ENCODE data around the gene OSBPL7.

Gene OSBPL7

DNA sequence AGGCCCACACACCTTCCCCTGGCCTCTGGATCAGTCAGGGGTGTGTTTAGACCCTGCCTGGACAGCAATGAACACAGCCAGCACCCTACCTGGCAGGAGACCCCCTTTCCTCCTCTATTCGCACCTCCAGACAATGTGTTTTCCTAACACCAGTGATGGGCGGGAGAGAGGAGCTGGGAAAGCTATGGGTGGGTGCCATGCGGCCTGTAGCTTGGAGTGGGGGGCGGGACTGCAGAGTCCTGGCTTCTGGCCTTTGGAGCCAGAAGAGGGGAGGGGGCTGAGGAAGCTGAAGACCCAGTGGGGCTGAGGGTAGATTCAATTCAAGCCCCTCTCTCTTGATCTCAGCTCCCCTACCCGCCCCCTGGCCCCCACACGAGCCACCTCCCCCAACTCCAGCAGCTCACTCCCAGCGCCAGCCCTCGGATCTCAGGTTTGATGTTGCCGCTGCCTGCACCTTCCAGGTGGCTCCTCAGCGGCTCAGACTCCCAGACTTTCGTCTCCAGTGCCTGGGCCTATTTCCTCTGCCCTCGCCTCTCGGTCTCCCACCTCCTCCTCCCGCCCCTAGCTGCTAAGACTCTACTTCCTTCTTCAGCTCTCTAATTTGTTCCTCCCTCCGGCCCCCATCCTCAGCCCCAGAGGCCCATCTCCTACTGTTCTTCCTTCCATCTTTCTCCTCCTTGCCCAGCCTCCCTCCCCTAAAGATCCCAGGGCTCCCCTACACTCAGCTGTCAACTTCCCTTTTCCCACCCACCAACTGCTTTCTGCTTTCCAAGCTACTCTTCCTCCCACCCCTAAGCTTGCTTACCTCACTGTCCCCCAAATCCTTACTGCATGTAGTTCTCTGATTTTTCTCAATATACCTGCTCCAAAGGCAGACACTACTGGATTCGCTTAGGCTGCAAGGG lies 36.2 kb upstream of the OSBPL7 start:
- Histone ChIP-seq H3K4me3 (ENCODE audit: extremely low read depth, insufficient read depth, low read length, poor library complexity, severe bottlenecking) (no peak overlapping the region), H3K36me3 (ENCODE audit: control insufficient read depth, insufficient read depth, low read length) (no peaks in the 10 kb centered on the region), H3K9me3 (ENCODE audit: control insufficient read depth, low read length) (no peaks in the 10 kb centered on the region), H3K4me1 (ENCODE audit: control insufficient read depth, insufficient read depth, low read length, poor library complexity, severe bottlenecking) (peaks cover 44% of the 10 kb centered on the region), H3K27ac (ENCODE audit: low read depth, low read length, severe bottlenecking) (no peak overlapping the region)
- WGBS, 2 experiments (ENCODE audit: insufficient coverage in 2 of 2): 46 to 50% methylated on average over 9 to 12 of the region's 16 CpGs

DNA sequence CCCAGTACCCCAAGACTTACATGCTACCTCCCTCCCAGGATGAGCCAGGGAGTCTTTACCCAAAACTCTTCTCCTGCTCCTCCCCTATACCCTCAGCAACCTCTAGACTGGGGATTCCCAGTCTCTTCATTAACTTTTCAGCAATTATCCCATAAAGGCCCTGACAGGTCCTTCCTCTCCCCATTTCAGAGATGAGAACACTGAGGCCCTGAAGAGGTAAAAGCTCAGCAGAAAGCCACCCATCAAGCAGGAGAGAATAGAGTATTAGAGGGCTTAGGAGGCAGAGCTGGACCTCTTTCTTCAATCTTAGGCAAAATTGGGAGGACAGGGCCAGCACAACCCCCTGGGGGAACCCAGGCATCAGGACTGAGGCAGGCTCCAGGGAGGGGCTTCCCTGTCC lies 35.2 kb upstream of the OSBPL7 start:
- H3K27ac ChIP-seq (ENCODE audit: low read depth, low read length, severe bottlenecking): no peak overlapping the region
- no peak overlapping the region for H3K4me3 ChIP-seq (ENCODE audit: extremely low read depth, insufficient read depth, low read length, poor library complexity, severe bottlenecking)
- no peaks in the 10 kb centered on the region for H3K9me3 ChIP-seq (ENCODE audit: control insufficient read depth, low read length)
- H3K4me1 ChIP-seq (ENCODE audit: control insufficient read depth, insufficient read depth, low read length, poor library complexity, severe bottlenecking): peaks cover 47% of the 10 kb centered on the region
- H3K36me3 ChIP-seq (ENCODE audit: control insufficient read depth, insufficient read depth, low read length): no peaks in the 10 kb centered on the region

GRCh38 chr17:47855737-47856136 lies 34.1 kb upstream of the OSBPL7 start:
- peak overlapping the region; percentile 29 for H3K27ac ChIP-seq (ENCODE audit: low read depth, low read length, severe bottlenecking)
- H3K4me1 ChIP-seq (ENCODE audit: control insufficient read depth, insufficient read depth, low read length, poor library complexity, severe bottlenecking): peaks cover 50% of the 10 kb centered on the region
- peak overlapping the region; percentile 30 for H3K4me3 ChIP-seq (ENCODE audit: extremely low read depth, insufficient read depth, low read length, poor library complexity, severe bottlenecking)
- WGBS, 2 experiments (ENCODE audit: insufficient coverage in 2 of 2): 35 to 50% methylated on average over 1 to 2 of the region's 3 CpGs
- no peaks in the 10 kb centered on the region for H3K9me3 ChIP-seq (ENCODE audit: control insufficient read depth, low read length)
- H3K36me3 ChIP-seq (ENCODE audit: control insufficient read depth, insufficient read depth, low read length): no peaks in the 10 kb centered on the region

GRCh38 chr17:47853616-47854015 lies 32.0 kb upstream of the OSBPL7 start:
- H3K27ac ChIP-seq (ENCODE audit: low read depth, low read length, severe bottlenecking): no peak overlapping the region
- no peaks in the 10 kb centered on the region for H3K9me3 ChIP-seq (ENCODE audit: control insufficient read depth, low read length)
- H3K4me3 ChIP-seq (ENCODE audit: extremely low read depth, insufficient read depth, low read length, poor library complexity, severe bottlenecking): peak overlapping the region; percentile 30
- H3K36me3 ChIP-seq (ENCODE audit: control insufficient read depth, insufficient read depth, low read length): no peaks in the 10 kb centered on the region
- peaks cover 50% of the 10 kb centered on the region for H3K4me1 ChIP-seq (ENCODE audit: control insufficient read depth, insufficient read depth, low read length, poor library complexity, severe bottlenecking)
- WGBS, 2 experiments (ENCODE audit: insufficient coverage in 2 of 2): 55 to 62% methylated on average over 4 to 5 of the region's 5 CpGs

DNA sequence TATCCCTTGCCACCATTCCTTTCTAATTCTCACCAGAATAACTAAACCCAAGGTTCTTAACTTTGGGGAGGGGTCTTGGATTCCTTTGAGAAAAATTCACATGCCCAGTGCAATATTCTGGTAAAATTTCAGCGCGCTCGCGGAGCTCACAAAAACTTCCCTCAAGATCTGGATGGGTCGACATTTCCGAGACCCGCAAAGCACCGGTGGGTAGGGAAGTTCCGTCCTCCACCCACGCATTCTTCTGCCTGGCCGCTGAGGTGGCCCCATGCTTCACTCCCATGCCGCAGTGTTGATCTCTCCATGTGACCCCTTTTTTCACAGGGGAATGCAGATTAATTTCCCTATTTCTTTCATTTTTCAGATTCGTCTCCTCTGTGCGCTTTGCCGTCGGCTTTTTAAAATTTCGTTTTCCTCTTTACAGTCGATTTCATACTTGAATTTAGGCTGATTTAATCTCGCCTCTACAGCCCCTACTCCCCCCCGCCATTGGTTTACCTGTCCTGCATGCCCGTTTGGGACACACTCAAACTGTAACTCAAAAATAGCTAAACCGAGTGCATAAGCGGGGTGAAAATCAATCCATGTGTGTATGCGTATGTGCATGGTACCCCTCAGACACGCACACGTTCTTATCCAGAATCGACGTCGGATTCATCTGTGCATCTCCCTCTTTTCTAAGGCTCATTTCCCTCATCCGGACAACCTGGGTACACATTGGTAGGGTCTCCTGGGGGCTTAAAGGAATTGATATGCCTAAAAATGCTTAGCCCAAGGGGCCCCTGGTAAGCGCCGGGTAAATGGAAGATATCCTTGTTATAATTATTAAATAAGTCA lies 30.7 kb upstream of the OSBPL7 start:
- Histone ChIP-seq H3K27ac (ENCODE audit: low read depth, low read length, severe bottlenecking) (no peak overlapping the region), H3K36me3 (ENCODE audit: control insufficient read depth, insufficient read depth, low read length) (peaks cover 4% of the 10 kb centered on the region), H3K4me1 (ENCODE audit: control insufficient read depth, insufficient read depth, low read length, poor library complexity, severe bottlenecking) (peaks cover 47% of the 10 kb centered on the region), H3K4me3 (ENCODE audit: extremely low read depth, insufficient read depth, low read length, poor library complexity, severe bottlenecking) (peak overlapping the region; percentile 57), H3K9me3 (ENCODE audit: control insufficient read depth, low read length) (no peaks in the 10 kb centered on the region)
- 35 to 50% methylated on average over 22 to 30 of the region's 32 CpGs for WGBS, 2 experiments (ENCODE audit: insufficient coverage in 2 of 2)

DNA sequence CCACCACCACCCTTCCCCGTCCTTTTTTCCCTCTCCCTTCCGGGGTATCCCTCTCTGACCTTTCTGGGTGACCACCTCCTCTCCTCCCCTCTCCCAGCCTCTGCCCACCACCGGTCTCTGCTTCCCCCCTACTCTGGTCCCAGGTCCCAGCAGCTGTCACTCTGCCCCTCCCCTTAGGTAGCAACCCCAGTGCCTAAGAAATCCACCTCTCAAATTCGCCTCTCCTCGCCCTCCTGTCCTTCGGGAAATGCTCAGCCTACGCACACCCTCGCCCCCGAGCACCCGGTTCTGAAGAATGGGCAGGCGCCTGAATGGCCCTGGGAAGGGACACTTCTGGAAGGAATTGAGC lies 30.1 kb upstream of the OSBPL7 start:
- Histone ChIP-seq H3K27ac (ENCODE audit: low read depth, low read length, severe bottlenecking) (no peak overlapping the region), H3K4me1 (ENCODE audit: control insufficient read depth, insufficient read depth, low read length, poor library complexity, severe bottlenecking) (peaks cover 51% of the 10 kb centered on the region), H3K9me3 (ENCODE audit: control insufficient read depth, low read length) (no peaks in the 10 kb centered on the region), H3K36me3 (ENCODE audit: control insufficient read depth, insufficient read depth, low read length) (peaks cover 9% of the 10 kb centered on the region), H3K4me3 (ENCODE audit: extremely low read depth, insufficient read depth, low read length, poor library complexity, severe bottlenecking) (peak overlapping the region; percentile 57)
- 0 to 5% methylated on average over 3 to 6 of the region's 11 CpGs for WGBS, 2 experiments (ENCODE audit: insufficient coverage in 2 of 2)

- Histone ChIP-seq H3K9me3 (ENCODE audit: control insufficient read depth, low read length) (no peaks in the 10 kb centered on the region), H3K36me3 (ENCODE audit: control insufficient read depth, insufficient read depth, low read length) (peaks cover 13% of the 10 kb centered on the region), H3K27ac (ENCODE audit: low read depth, low read length, severe bottlenecking) (peak within 1 kb of the TSS; percentile 23), H3K4me3 (ENCODE audit: extremely low read depth, insufficient read depth, low read length, poor library complexity, severe bottlenecking) (peak within 1 kb of the TSS; percentile 57), H3K4me1 (ENCODE audit: control insufficient read depth, insufficient read depth, low read length, poor library complexity, severe bottlenecking) (peaks cover 49% of the 10 kb centered on the region)
- WGBS, 2 experiments (ENCODE audit: insufficient coverage in 2 of 2): 2% methylated on average over 39 to 52 of the region's 71 CpGs
These were observed 29.3 kb upstream of the OSBPL7 start, which contains the start of gene SP6 for GRCh38 chr17:47850692-47851573. SP6 (minus strand) TSS chr17:47851163; CDS start chr17:47848429, 2,734 bp downstream.

DNA sequence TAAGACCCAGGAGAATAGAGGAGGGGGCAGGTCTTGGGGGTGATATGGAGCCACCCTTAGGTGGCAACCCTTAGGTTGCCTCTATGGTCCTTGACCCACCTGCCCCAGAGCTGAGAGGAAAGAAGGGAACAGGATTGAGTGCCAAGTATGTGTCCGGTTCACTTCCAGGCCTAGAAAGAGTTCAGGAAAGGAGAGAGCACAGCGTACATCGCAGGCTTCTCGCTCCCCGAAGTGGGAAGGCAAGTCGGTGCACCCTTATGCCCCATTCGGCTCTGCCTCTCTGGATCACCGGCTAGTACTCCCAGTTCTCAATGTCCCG lies 28.7 kb upstream of the OSBPL7 start:
- WGBS, 2 experiments (ENCODE audit: insufficient coverage in 2 of 2): 13 to 14% methylated on average over 9 of the region's 9 CpGs
- Histone ChIP-seq H3K4me1 (ENCODE audit: control insufficient read depth, insufficient read depth, low read length, poor library complexity, severe bottlenecking) (peaks cover 49% of the 10 kb centered on the region), H3K9me3 (ENCODE audit: control insufficient read depth, low read length) (no peaks in the 10 kb centered on the region), H3K36me3 (ENCODE audit: control insufficient read depth, insufficient read depth, low read length) (peaks cover 13% of the 10 kb centered on the region), H3K27ac (ENCODE audit: low read depth, low read length, severe bottlenecking) (no peak overlapping the region), H3K4me3 (ENCODE audit: extremely low read depth, insufficient read depth, low read length, poor library complexity, severe bottlenecking) (peak overlapping the region; percentile 57)

- Histone ChIP-seq H3K27ac (ENCODE audit: low read depth, low read length, severe bottlenecking) (no peak overlapping the region), H3K4me3 (ENCODE audit: extremely low read depth, insufficient read depth, low read length, poor library complexity, severe bottlenecking) (no peak overlapping the region), H3K36me3 (ENCODE audit: control insufficient read depth, insufficient read depth, low read length) (peaks cover 13% of the 10 kb centered on the region), H3K9me3 (ENCODE audit: control insufficient read depth, low read length) (no peaks in the 10 kb centered on the region), H3K4me1 (ENCODE audit: control insufficient read depth, insufficient read depth, low read length, poor library complexity, severe bottlenecking) (peaks cover 55% of the 10 kb centered on the region)
- 29 to 34% methylated on average over 7 to 17 of the region's 23 CpGs for WGBS, 2 experiments (ENCODE audit: insufficient coverage in 2 of 2)
These were observed 26.6 kb upstream of the OSBPL7 start for GRCh38 chr17:47848198-47848513.

GRCh38 chr17:47847341-47848197 lies 26.0 kb upstream of the OSBPL7 start:
- Histone ChIP-seq H3K4me3 (ENCODE audit: extremely low read depth, insufficient read depth, low read length, poor library complexity, severe bottlenecking) (peak overlapping the region; percentile 1), H3K36me3 (ENCODE audit: control insufficient read depth, insufficient read depth, low read length) (peaks cover 13% of the 10 kb centered on the region), H3K9me3 (ENCODE audit: control insufficient read depth, low read length) (no peaks in the 10 kb centered on the region), H3K4me1 (ENCODE audit: control insufficient read depth, insufficient read depth, low read length, poor library complexity, severe bottlenecking) (peaks cover 55% of the 10 kb centered on the region), H3K27ac (ENCODE audit: low read depth, low read length, severe bottlenecking) (no peak overlapping the region)
- 29 to 35% methylated on average over 53 to 71 of the region's 71 CpGs for WGBS, 2 experiments (ENCODE audit: insufficient coverage in 2 of 2)

Data from mesodermal cell (in vitro differentiated cells).